Uterus (tissue), 2 donors: ENCODE measurements around the gene SNTG2.

Experiments
- POLR2A ChIP-seq, 2 donors: fragments of 450-650 bp; IDR thresholded peaks; one replicate each; pipeline ENCODE4 v1.6.1; 2016; ENCODE audit warnings: antibody characterized with exemption in 2 of 2, mild to moderate bottlenecking in 1 of 2, moderate library complexity in 1 of 2
- TF ChIP-seq, protein P1 (sequence below), 4 experiments: fragments of 200-600 bp in 2 of 4; fragments of 450-650 bp in 2 of 4; sonication (generic) in 2 of 4; IDR thresholded peaks; one replicate each; pipeline ENCODE4 v1.5.1; 2016 to 2019; ENCODE audit warnings: antibody characterized with exemption in 4 of 4, mild to moderate bottlenecking in 2 of 4, moderate library complexity in 1 of 4

DNA sequence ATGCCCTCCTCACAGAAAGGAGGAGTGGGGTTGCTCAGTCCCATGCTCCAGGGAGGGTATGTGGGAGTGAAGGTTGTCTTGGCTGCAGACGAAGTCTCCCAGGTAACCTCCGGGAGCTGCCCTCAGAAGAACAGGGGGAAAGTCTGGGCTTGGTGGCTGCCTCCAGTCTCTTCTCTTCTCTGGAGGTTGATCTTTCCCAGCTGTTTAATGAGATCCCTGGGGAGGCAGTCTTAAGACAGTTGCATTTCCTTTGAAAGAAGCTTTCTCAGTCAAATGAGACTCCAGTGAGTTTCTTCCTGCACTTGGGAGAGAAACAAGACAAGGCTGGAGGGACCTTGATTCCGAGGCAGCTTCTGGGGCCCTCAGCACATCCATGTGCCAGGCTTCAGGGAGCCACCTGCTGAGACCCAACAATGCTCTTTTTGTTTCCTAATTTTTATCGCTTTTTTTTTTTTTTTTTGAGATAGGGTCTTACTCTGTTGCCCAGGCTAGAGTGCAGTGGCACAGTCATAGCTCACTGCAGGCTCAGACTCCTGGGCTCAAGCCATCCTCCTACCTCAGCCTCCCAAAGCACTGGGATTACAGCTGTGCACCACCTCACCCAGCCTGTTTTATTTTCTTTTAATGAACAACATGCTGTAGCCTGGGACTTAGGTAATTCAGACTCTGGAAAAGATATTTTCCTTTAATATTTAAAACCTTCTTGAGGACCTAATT lies 390.9 kb downstream of the SNTG2 start:
- TF ChIP-seq, protein P1, sequence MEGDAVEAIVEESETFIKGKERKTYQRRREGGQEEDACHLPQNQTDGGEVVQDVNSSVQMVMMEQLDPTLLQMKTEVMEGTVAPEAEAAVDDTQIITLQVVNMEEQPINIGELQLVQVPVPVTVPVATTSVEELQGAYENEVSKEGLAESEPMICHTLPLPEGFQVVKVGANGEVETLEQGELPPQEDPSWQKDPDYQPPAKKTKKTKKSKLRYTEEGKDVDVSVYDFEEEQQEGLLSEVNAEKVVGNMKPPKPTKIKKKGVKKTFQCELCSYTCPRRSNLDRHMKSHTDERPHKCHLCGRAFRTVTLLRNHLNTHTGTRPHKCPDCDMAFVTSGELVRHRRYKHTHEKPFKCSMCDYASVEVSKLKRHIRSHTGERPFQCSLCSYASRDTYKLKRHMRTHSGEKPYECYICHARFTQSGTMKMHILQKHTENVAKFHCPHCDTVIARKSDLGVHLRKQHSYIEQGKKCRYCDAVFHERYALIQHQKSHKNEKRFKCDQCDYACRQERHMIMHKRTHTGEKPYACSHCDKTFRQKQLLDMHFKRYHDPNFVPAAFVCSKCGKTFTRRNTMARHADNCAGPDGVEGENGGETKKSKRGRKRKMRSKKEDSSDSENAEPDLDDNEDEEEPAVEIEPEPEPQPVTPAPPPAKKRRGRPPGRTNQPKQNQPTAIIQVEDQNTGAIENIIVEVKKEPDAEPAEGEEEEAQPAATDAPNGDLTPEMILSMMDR (IDR thresholded peaks at IDR 0.05): no peak
- TF ChIP-seq POLR2A (IDR thresholded peaks at IDR 0.05): no peak
